SK-N-SH (cell line): ENCODE data around the gene PDE11A. TPM values are rescaled to one million over a fixed set of nuclear protein-coding genes. Genes with fewer than 3 reads are reported as not detected.

Source experiments
- CTCF ChIA-PET: fragments of 300-600, 350-600 bp; formaldehyde crosslinking; extraction: SDS; loops from one replicate; lab custom pipeline; 2021; lab: Yijun Ruan, JAX
- POLR2A ChIA-PET: fragments of 350-600 bp; sonication (Branson Sonifier 250); formaldehyde crosslinking; extraction: SDS; loops from one replicate; lab custom pipeline; 2020; ENCODE audit warnings: antibody characterized with exemption, inconsistent platforms; lab: Yijun Ruan, JAX
- DNase-seq: peaks from one replicate; pipeline ENCODE4 v3.0.0; 2012
- H2AFZ ChIP-seq: fragments of 200-600 bp; sonication (generic); 2 replicates; pipeline ENCODE4 v1.8.1; 2016; ENCODE audit warnings: antibody characterized with exemption, mild to moderate bottlenecking, low read depth
- H3F3A ChIP-seq: fragments of 200-600 bp; sonication (generic); replicated peaks from 2 replicates; pipeline ENCODE3; 2016; ENCODE audit warnings: antibody characterized with exemption, mild to moderate bottlenecking; ENCODE audit not compliant: insufficient read depth
- H3K27ac ChIP-seq, 2 experiments: fragments of 200-500 bp in 1 of 2; fragments of 200-600 bp in 1 of 2; sonication (Bioruptor generic) in 1 of 2; sonication (generic), shearing (Covaris generic) in 1 of 2; 2 replicates each; pipeline versions ENCODE4 v1.5.1 to v1.6.1; 2014 to 2016; ENCODE audit warnings: low read depth in 2 of 2, inconsistent platforms in 1 of 2, low read length in 1 of 2, mild to moderate bottlenecking in 1 of 2, mixed read lengths in 1 of 2
- H3K27me3 ChIP-seq: fragments of 200-600 bp; sonication (generic), shearing (Covaris generic); 2 replicates; pipeline ENCODE4 v1.6.1; 2016; ENCODE audit warnings: mixed run types; ENCODE audit not compliant: insufficient read depth
- H3K36me3 ChIP-seq, 2 experiments: fragments of 200-500 bp in 1 of 2; fragments of 200-600 bp in 1 of 2; sonication (Bioruptor generic) in 1 of 2; sonication (generic) in 1 of 2; replicated peaks in 1 of 2; 2 replicates each; pipeline versions ENCODE3 to v1.5.1; 2014 to 2016; ENCODE audit warnings: low read length in 1 of 2, mild to moderate bottlenecking in 1 of 2; ENCODE audit not compliant: insufficient read depth in 2 of 2, control insufficient read depth in 1 of 2
- H3K4me1 ChIP-seq, 2 experiments: fragments of 200-500 bp in 1 of 2; fragments of 200-600 bp in 1 of 2; sonication (Bioruptor generic) in 1 of 2; sonication (generic), shearing (Covaris generic) in 1 of 2; 2 replicates each; pipeline versions ENCODE4 v1.5.1 to v1.6.1; 2014 to 2016; ENCODE audit warnings: low read depth in 1 of 2, low read length in 1 of 2, mixed run types in 1 of 2; ENCODE audit not compliant: insufficient read depth in 2 of 2, control insufficient read depth in 1 of 2
- H3K4me2 ChIP-seq: fragments of 200-600 bp; sonication (generic), shearing (Covaris generic); 2 replicates; pipeline ENCODE4 v1.6.1; 2017; ENCODE audit warnings: mixed run types
- H3K4me3 ChIP-seq, 2 experiments: fragments of 200-500 bp in 1 of 2; fragments of 200-600 bp in 1 of 2; sonication (Bioruptor generic) in 1 of 2; sonication (generic), shearing (Covaris generic) in 1 of 2; 2 replicates each; pipeline versions ENCODE4 v1.5.1 to v1.8.1; 2014 to 2016; ENCODE audit warnings: low read depth in 2 of 2, inconsistent platforms in 1 of 2, low read length in 1 of 2, mild to moderate bottlenecking in 1 of 2, mixed read lengths in 1 of 2, moderate library complexity in 1 of 2
- H3K79me2 ChIP-seq: fragments of 200-600 bp; sonication (generic); 2 replicates; pipeline ENCODE4 v1.8.1; 2017; ENCODE audit warnings: mild to moderate bottlenecking; ENCODE audit not compliant: insufficient read depth
- H3K9ac ChIP-seq: fragments of 200-600 bp; sonication (generic); 2 replicates; pipeline ENCODE4 v1.6.1; 2017; ENCODE audit warnings: mixed run types
- H3K9me2 ChIP-seq: fragments of 200-600 bp; sonication (generic); 2 replicates; pipeline ENCODE4 v1.6.1; 2017; ENCODE audit warnings: mixed run types
- H3K9me3 ChIP-seq: fragments of 200-600 bp; sonication (generic); 2 replicates; pipeline ENCODE4 v1.6.1; 2017; ENCODE audit warnings: mixed run types, mild to moderate bottlenecking, moderate library complexity
- H4K20me1 ChIP-seq: fragments of 200-600 bp; sonication (generic); 2 replicates; pipeline ENCODE4 v1.6.1; 2017; ENCODE audit warnings: mild to moderate bottlenecking, mixed run types; ENCODE audit not compliant: insufficient read depth
- CHD2 ChIP-seq: fragments of 150-350 bp; IDR thresholded peaks from 2 replicates; pipeline ENCODE4 v1.6.1; 2018; ENCODE audit warnings: low read length; ENCODE audit not compliant: partially characterized antibody
- CTCF ChIP-seq: fragments of 200-600 bp; sonication (generic); IDR thresholded peaks from 2 replicates; pipeline ENCODE4 v1.6.1; 2017; ENCODE audit warnings: antibody characterized with exemption, mild to moderate bottlenecking, moderate library complexity
- EP300 ChIP-seq, 2 experiments: IDR thresholded peaks; 2 replicates each; pipeline versions ENCODE4 v1.4.0 to v1.6.1; 2012; ENCODE audit warnings: borderline replicate concordance in 1 of 2, low read depth in 1 of 2, low read length in 1 of 2
- FOSL2 ChIP-seq: IDR thresholded peaks from 2 replicates; pipeline ENCODE4 v1.4.0; 2012; ENCODE audit warnings: low read depth, mild to moderate bottlenecking, moderate library complexity, borderline replicate concordance
- FOXJ3 ChIP-seq: sonication (generic); formaldehyde crosslinking; IDR thresholded peaks from 2 replicates; pipeline ENCODE4 v1.5.1; 2020; ENCODE audit warnings: mild to moderate bottlenecking, missing genetic modification reagents
- GATA2 ChIP-seq: sonication (generic); formaldehyde crosslinking; IDR thresholded peaks from 2 replicates; pipeline ENCODE4 v1.5.0; 2020; ENCODE audit warnings: mild to moderate bottlenecking, missing genetic modification reagents
- MEF2A ChIP-seq: IDR thresholded peaks from 2 replicates; pipeline ENCODE4 v1.4.0; 2012; ENCODE audit warnings: low read depth, borderline replicate concordance
- MXI1 ChIP-seq: IDR thresholded peaks from 2 replicates; pipeline ENCODE4 v1.6.1; 2012; ENCODE audit warnings: mild to moderate bottlenecking, low read depth, low read length, improper control_type of control experiment
- NFIC ChIP-seq: IDR thresholded peaks from 2 replicates; pipeline ENCODE4 v1.4.0; 2012; ENCODE audit warnings: borderline replicate concordance
- NRF1 ChIP-seq: IDR thresholded peaks from 2 replicates; pipeline ENCODE4 v1.6.1; 2012; ENCODE audit warnings: low read depth, mild to moderate bottlenecking, low read length
- POLR2AphosphoS5 ChIP-seq: IDR thresholded peaks from 2 replicates; pipeline ENCODE4 v1.6.1; 2012; ENCODE audit warnings: low read depth, low read length
- RAD21 ChIP-seq: IDR thresholded peaks from 2 replicates; pipeline ENCODE4 v1.6.1; 2012; ENCODE audit warnings: mild to moderate bottlenecking, low read length
- RFX5 ChIP-seq: IDR thresholded peaks from 2 replicates; pipeline ENCODE4 v1.6.1; 2012; ENCODE audit warnings: mild to moderate bottlenecking, improper control_type of control experiment, low read length
- RXRA ChIP-seq: IDR thresholded peaks from 2 replicates; pipeline ENCODE4 v1.4.0; 2012; ENCODE audit warnings: low read depth, mild to moderate bottlenecking, borderline replicate concordance
- SMC3 ChIP-seq: IDR thresholded peaks from 2 replicates; pipeline ENCODE4 v1.6.1; 2012; ENCODE audit warnings: low read depth, low read length, improper control_type of control experiment
- TCF12 ChIP-seq: IDR thresholded peaks from 2 replicates; pipeline ENCODE4 v1.4.0; 2012
- USF2 ChIP-seq: fragments of 150-350 bp; IDR thresholded peaks from 2 replicates; pipeline ENCODE4 v1.6.1; 2017; ENCODE audit warnings: antibody characterized with exemption, low read length, low read depth, borderline replicate concordance
- WGBS: methylation state at CpG from one replicate; pipeline ENCODE4 v1.1.6; 2017; ENCODE audit warnings: low lambda C conversion rate; 5-methylcytosine and 5-hydroxymethylcytosine counted together
- polyA plus RNA-seq, 3 experiments: library from polyadenylated mRNA; depleted of rRNA; stranded (reverse); fragments of >200 nt; gene quantifications; 2 replicates each; pipeline ENCODE4 v1.2.3, GENCODE V29; 2012

The PDE11A gene
- polyA plus RNA-seq, 1 of the 3 experiments (the other 2 are of a cell fraction), result 0.10 TPM

- Histone ChIP-seq H3K4me2 (no peak overlapping the region), H3K4me1 (no peaks in the 10 kb centered on the region), H3K79me2 (no peaks in the 10 kb centered on the region), H3K27ac (no peak overlapping the region), H3K4me3 (no peak overlapping the region), H3F3A (no peaks in the 10 kb centered on the region), H2AFZ (no peak overlapping the region), H3K27me3 (no peaks in the 10 kb centered on the region), H3K36me3 (no peaks in the 10 kb centered on the region), H3K9ac (no peak overlapping the region), H3K9me3 (no peaks in the 10 kb centered on the region), H3K9me2 (no peaks in the 10 kb centered on the region), H4K20me1 (no peaks in the 10 kb centered on the region)
- POLR2A ChIA-PET, result no interaction called here
- no peak for DNase-seq
- CTCF ChIA-PET, result interaction anchor here (0.8 kb wide), 1 partner anchor 624 kb away, joined by 3 read pairs; no protein-coding TSS in a partner anchor
- no peak for TF ChIP-seq EP300 (IDR thresholded peaks at IDR 0.05; ENCODE audit: borderline replicate concordance in 1 of 2, low read depth in 1 of 2, low read length in 1 of 2)
- TF ChIP-seq FOSL2, result no peak
- no peak for TF ChIP-seq MXI1
- no peak for TF ChIP-seq SMC3
These were observed 266.6 kb downstream of the PDE11A start for GRCh38 chr2:177806025-177806424.

- no peak overlapping the region for H2AFZ ChIP-seq
- H3F3A ChIP-seq, result no peaks in the 10 kb centered on the region
- H3K9me2 ChIP-seq, result no peaks in the 10 kb centered on the region
- H3K4me3 ChIP-seq, result no peak overlapping the region
- no peak for TF ChIP-seq MEF2A
- TF ChIP-seq USF2, result no peak
- TF ChIP-seq FOXJ3, result no peak
- no peak for TF ChIP-seq TCF12
- TF ChIP-seq NFIC, result no peak
- no peak for TF ChIP-seq GATA2
- TF ChIP-seq SMC3, result peak; percentile 25; the same call in 1 of the 2 replicates
- TF ChIP-seq NRF1, result no peak
- TF ChIP-seq POLR2AphosphoS5, result no peak
- TF ChIP-seq CTCF, result peak; percentile 66
- no peak for TF ChIP-seq RFX5
- no peak for TF ChIP-seq RXRA
- TF ChIP-seq CHD2, result no peak
- TF ChIP-seq RAD21, result peak; percentile 61
- TF ChIP-seq, all 33 proteins: peak for 3
- Histone ChIP-seq H3K4me1 (peaks cover 0 to 3% of the 10 kb centered on the region in 2 experiments; a peak in 2 of 4 replicates), H3K27ac (no peak overlapping the region), H3K9ac (no peak overlapping the region), H3K9me3 (no peaks in the 10 kb centered on the region), H4K20me1 (no peaks in the 10 kb centered on the region), H3K4me2 (no peak overlapping the region), H3K36me3 (no peaks in the 10 kb centered on the region), H3K79me2 (no peaks in the 10 kb centered on the region), H3K27me3 (no peaks in the 10 kb centered on the region)
- ChIA-PET POLR2A (no interaction called here), CTCF (interaction anchor here (0.6 to 1.5 kb wide), 23 partner anchors 11 to 616 kb away, joined by 3 to 24 read pairs (median 3); no protein-coding TSS in a partner anchor)
- peak; percentile 38 for DNase-seq
- WGBS, result 23% methylated on average over 1 of the region's 1 CpG
These were observed 273.0 kb downstream of the PDE11A start for GRCh38 chr2:177799531-177799930.
